Prostate gland (tissue), 2 donors: Measurements from ENCODE around the gene NCOR2. TPM values are rescaled to one million over a fixed set of nuclear protein-coding genes. Genes with fewer than 3 reads are reported as not detected.

ENCODE experiments used
- DNase-seq: peaks from one replicate; pipeline ENCODE4 v3.0.0-alpha.2; 2019; ENCODE audit warnings: low spot score
- H3K27ac ChIP-seq, 2 donors: fragments of 200-600 bp; sonication (generic); 2 replicates each; pipeline ENCODE4 v1.5.1; 2017 to 2019
- H3K27me3 ChIP-seq: fragments of 200-600 bp; sonication (generic); replicated peaks from 2 replicates; pipeline ENCODE4 v1.5.1; 2019; ENCODE audit not compliant: insufficient read depth
- H3K36me3 ChIP-seq, 2 donors: fragments of 200-600 bp; sonication (generic); 1 replicate in 1 of 2; 2 replicates in 1 of 2; pipeline versions ENCODE4 v1.5.1 to v1.8.1; 2017 to 2019
- H3K4me1 ChIP-seq: fragments of 200-600 bp; sonication (generic); replicated peaks from 2 replicates; pipeline ENCODE4 v1.5.1; 2019
- H3K4me3 ChIP-seq, 2 donors: fragments of 200-600 bp; sonication (generic); 2 replicates each; pipeline ENCODE4 v1.5.1; 2017 to 2019
- H3K9me3 ChIP-seq: fragments of 200-600 bp; sonication (generic); 2 replicates; pipeline ENCODE4 v1.5.1; 2017
- POLR2A ChIP-seq: fragments of 450-650 bp; IDR thresholded peaks from one replicate; pipeline ENCODE4 v1.6.1; 2016; ENCODE audit warnings: antibody characterized with exemption, mild to moderate bottlenecking
- POLR2AphosphoS5 ChIP-seq: sonication (generic); formaldehyde crosslinking; IDR thresholded peaks from one replicate; pipeline ENCODE4 v1.6.1; 2017; ENCODE audit warnings: antibody characterized with exemption
- WGBS: methylation state at CpG from one replicate; pipeline ENCODE4 v1.1.5; 2018; 5-methylcytosine and 5-hydroxymethylcytosine counted together
- intact Hi-C: fragments of 100-400 bp; cut with DNase I; formaldehyde crosslinking; loops from one replicate; pipeline ENCODE4 v1.14.2; 2022
- total RNA-seq, 2 donors: library from RNA; depleted of rRNA; stranded (reverse); fragments of >200 nt; gene quantifications; one replicate each; pipeline ENCODE4 v1.1.0, GENCODE V29; 2016
- TF ChIP-seq, protein P1 (sequence below), 4 experiments: fragments of 200-600 bp in 2 of 4; fragments of 450-650 bp in 2 of 4; sonication (generic) in 2 of 4; IDR thresholded peaks; 1 replicate in 3 of 4; 2 replicates in 1 of 4; pipeline ENCODE4 v1.5.1; 2016 to 2019; ENCODE audit warnings: antibody characterized with exemption in 4 of 4, mild to moderate bottlenecking in 2 of 4, moderate library complexity in 2 of 4

NCOR2 gene
- total RNA-seq, 2 donors from 2014 or later = 184 to 306 TPM

DNA sequence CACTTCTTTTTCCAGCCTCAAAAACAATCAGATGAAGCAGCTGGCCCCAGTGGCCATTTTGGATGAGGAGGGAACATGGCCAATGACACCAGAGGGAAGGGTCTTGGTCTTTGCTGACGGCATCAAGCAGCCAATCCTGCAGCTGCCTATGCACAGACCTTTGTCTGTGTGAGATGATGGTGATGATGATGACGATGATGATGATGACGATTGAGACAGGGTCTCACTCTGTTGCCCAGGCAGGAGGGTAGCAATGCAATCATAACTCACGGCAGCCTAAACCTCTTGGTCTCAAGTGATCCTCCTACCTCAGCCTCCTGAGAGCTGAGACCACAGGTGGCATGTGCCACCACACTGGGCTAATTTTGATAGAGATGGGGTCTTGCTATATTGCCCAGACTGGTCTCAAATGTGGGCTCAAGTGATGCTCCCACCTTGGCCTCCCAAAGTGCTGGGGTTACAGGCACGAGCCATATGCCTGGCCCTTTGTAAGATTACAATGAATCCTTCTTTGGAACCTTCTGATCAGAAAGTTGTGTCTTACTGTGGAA, 26.5 kb upstream of the NCOR2 start:
- no peaks in the 10 kb centered on the region for H3K4me1 ChIP-seq
- no peak for TF ChIP-seq POLR2AphosphoS5
- TF ChIP-seq POLR2A = no peak
- TF ChIP-seq, protein P1, sequence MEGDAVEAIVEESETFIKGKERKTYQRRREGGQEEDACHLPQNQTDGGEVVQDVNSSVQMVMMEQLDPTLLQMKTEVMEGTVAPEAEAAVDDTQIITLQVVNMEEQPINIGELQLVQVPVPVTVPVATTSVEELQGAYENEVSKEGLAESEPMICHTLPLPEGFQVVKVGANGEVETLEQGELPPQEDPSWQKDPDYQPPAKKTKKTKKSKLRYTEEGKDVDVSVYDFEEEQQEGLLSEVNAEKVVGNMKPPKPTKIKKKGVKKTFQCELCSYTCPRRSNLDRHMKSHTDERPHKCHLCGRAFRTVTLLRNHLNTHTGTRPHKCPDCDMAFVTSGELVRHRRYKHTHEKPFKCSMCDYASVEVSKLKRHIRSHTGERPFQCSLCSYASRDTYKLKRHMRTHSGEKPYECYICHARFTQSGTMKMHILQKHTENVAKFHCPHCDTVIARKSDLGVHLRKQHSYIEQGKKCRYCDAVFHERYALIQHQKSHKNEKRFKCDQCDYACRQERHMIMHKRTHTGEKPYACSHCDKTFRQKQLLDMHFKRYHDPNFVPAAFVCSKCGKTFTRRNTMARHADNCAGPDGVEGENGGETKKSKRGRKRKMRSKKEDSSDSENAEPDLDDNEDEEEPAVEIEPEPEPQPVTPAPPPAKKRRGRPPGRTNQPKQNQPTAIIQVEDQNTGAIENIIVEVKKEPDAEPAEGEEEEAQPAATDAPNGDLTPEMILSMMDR (IDR thresholded peaks at IDR 0.05) = no peak
- WGBS = 96% methylated on average over 5 of the region's 5 CpGs
- H3K36me3 ChIP-seq = no peaks in the 10 kb centered on the region
- H3K9me3 ChIP-seq = no peaks in the 10 kb centered on the region
- no peaks in the 10 kb centered on the region for H3K27me3 ChIP-seq
- H3K4me3 ChIP-seq = no peak overlapping the region
- intact Hi-C loops = no loop called here
- no peak for DNase-seq
- H3K27ac ChIP-seq = no peak overlapping the region

DNA sequence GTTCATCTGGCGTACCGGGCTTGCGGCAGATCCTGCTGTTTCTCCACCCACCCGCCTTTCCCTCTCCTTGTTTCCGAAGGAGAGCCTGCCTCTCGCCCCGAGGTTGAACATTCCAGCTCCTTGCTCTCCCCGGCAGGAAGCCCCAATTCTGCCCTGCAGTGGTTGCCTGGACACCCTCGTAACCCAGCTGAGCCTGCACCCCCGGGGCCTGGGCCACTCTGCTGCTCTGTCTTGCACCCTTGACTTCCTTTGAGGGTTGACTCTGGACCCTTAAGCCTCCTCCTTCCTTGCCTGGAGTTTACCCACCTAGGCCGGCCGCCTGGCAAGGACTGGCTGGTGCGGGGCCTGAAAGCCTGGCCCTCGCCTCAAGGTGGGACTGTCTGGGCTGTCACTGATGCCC, 25.8 kb upstream of the NCOR2 start:
- no peak overlapping the region for H3K4me3 ChIP-seq
- WGBS = 86% methylated on average over 14 of the region's 14 CpGs
- no peaks in the 10 kb centered on the region for H3K27me3 ChIP-seq
- no peaks in the 10 kb centered on the region for H3K4me1 ChIP-seq
- no peaks in the 10 kb centered on the region for H3K36me3 ChIP-seq
- H3K27ac ChIP-seq = no peak overlapping the region
- TF ChIP-seq, protein P1 (IDR thresholded peaks at IDR 0.05) = no peak
- no peak for TF ChIP-seq POLR2AphosphoS5
- TF ChIP-seq POLR2A = no peak
- DNase-seq = no peak
- no peaks in the 10 kb centered on the region for H3K9me3 ChIP-seq
- intact Hi-C loops = no loop called here

DNA sequence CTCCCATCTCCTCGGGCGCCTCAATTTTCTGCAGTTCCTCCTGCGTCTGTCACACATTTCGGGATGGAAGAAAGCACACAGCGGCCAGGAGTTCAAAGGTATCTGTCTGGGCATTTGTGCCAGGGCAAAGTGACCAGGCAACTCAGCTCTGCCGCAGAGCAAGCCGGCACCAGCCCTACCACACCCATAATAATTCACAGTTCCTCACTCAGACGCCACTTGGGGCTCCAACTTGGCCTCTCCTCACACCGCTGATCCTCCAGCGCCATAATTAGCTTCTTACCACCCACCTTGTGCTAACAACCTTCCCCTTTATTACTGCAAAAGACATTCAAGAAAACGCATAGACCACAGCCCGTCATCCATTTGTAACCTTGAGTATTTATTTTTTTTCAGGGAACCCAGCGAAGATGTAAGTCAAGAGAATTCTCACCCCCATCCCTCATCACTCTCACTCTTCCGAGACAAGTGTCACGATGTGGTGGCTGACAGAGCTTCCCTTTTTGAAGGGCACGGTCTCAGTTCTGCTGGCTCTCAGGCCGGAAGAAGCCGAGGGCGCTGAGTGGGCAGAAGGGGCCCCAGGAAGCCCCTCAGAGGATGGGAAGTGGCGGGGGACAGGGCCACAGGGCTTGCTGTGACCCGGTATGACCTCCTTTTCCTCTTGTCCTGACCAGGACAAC, 25.2 kb upstream of the NCOR2 start:
- Histone ChIP-seq H3K27me3 (no peaks in the 10 kb centered on the region), H3K36me3 (no peaks in the 10 kb centered on the region), H3K4me1 (no peaks in the 10 kb centered on the region), H3K4me3 (no peak overlapping the region), H3K27ac (no peak overlapping the region), H3K9me3 (no peaks in the 10 kb centered on the region)
- intact Hi-C loops = no loop called here
- TF ChIP-seq, protein P1 (IDR thresholded peaks at IDR 0.05) = no peak
- TF ChIP-seq POLR2AphosphoS5 (no peak), POLR2A (no peak)
- no peak for DNase-seq
- WGBS = 71% methylated on average over 21 of the region's 21 CpGs

DNA sequence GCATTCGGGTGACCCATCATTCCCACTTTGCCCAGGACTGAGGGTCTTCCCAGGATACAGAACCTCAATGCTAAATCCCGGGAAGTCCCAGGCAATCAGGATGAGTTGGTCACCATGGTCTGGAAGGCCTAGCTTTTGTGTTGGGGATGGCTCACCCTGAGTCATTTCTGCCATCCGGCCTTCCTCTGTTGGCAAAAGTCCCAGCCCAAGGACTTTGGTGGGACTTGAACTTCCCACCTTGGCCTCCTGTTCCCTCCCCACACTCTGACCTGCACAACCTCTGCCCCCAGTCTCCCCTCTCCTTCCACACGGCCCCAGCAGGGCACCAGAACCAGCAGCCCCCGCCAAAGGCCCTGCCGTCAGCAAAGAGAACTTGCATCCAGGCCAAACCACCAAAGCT, 24.6 kb upstream of the NCOR2 start:
- no peak for TF ChIP-seq POLR2A
- TF ChIP-seq POLR2AphosphoS5 = no peak
- TF ChIP-seq, protein P1 (IDR thresholded peaks at IDR 0.05) = no peak
- Histone ChIP-seq H3K4me3 (no peak overlapping the region), H3K9me3 (no peaks in the 10 kb centered on the region), H3K27ac (no peak overlapping the region), H3K36me3 (no peaks in the 10 kb centered on the region), H3K4me1 (no peaks in the 10 kb centered on the region), H3K27me3 (no peaks in the 10 kb centered on the region)
- WGBS = 75% methylated on average over 6 of the region's 6 CpGs
- no peak for DNase-seq
- intact Hi-C loops = no loop called here

DNA sequence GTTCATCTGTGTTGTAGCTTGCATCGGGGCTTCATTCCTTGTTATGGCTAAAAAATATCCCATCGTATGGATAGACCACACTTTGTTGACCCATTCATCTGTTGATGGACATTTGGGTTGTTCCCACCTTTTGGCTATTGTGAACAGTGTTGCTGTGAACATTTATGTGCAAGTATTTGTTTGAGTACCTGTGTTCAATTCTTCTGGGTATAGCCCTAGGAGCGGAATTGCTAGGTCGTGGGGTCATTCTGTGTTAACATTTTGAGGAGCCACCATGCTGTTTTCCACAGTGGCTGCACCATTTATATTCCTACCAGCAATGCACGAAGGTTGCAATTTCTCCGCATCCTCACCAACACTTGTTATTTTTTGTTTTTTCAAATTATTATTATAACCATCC, 23.0 kb upstream of the NCOR2 start:
- no peak for DNase-seq
- intact Hi-C loops = no loop called here
- TF ChIP-seq POLR2AphosphoS5 (no peak), POLR2A (no peak)
- TF ChIP-seq, protein P1 (IDR thresholded peaks at IDR 0.05) = no peak
- H3K9me3 ChIP-seq = no peaks in the 10 kb centered on the region
- no peaks in the 10 kb centered on the region for H3K36me3 ChIP-seq
- H3K4me3 ChIP-seq = no peak overlapping the region
- H3K27ac ChIP-seq = no peak overlapping the region
- no peaks in the 10 kb centered on the region for H3K4me1 ChIP-seq
- H3K27me3 ChIP-seq = no peaks in the 10 kb centered on the region
- 84% methylated on average over 6 of the region's 6 CpGs for WGBS
